Measurements from ENCODE around the gene HLA-DOA.

HLA-DOA gene

GRCh38 chr6:33008944-33009861 lies at the start of gene HLA-DOA:
HLA-DOA (minus strand) TSS chr6:33009591.
- DNase-seq = peak in 7 of 51 donors; percentile 12 to 31 (median 21)

GRCh38 chr6:33057222-33058150 lies 48.1 kb upstream of the HLA-DOA start:
- peak in 1 of 51 donors; percentile 16 for DNase-seq

DNA sequence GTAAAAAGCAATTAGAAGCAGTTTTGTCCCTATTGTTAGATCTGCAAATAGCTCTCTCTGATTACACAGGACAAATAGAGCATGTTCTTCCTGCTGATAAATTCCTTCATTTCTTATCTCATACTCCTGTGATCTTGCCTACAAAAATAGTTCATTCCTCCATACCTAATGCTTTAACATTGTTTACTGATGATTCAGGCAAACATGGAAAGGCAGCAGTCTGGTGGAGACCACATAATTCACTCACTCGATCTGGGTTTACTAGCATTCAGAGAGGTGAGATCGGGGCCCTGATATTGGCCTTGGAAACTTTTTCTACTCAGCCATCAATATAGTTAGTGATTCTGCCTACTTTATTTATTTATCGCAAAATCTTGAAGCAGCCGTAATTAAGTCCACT lies 43.8 kb upstream of the HLA-DOA start:
- DNase-seq = no peak

GRCh38 chr6:33052627-33053026 lies 43.2 kb upstream of the HLA-DOA start:
- no peak for DNase-seq

GRCh38 chr6:33050014-33050810 lies 40.8 kb upstream of the HLA-DOA start:
- DNase-seq = no peak

DNA sequence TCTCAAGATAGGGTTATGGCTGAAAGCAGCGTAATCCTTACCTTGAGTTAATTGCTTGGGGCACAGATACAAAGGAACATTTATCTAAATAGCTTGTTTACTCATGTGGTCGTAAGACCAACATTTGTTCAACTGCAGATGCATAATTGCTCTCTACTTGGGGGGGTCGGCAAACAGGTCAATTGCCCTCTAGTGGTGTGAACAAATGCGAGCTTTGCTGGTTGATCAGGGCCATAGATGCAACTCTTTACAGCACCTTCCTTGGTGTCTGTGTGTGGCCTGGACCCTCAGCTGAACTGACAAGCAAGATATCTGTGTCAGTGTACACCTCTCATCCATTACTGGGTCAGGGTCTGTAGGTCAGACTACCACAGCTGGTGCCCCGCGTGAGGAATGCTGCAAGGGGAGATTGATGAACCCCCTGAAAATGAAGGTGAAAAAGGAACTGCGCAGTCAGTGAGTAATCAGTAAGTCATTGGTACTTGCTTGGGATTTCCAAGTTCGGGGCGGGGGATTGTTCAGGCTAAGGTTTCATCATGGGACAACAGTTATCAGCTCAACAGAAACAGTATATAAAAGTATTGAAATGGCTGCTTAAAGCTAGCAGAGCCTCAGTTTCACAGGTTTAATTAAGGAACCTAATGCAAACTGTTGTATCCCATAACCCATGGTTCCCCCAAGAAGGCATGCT lies 40.1 kb upstream of the HLA-DOA start:
- no peak for DNase-seq

DNA sequence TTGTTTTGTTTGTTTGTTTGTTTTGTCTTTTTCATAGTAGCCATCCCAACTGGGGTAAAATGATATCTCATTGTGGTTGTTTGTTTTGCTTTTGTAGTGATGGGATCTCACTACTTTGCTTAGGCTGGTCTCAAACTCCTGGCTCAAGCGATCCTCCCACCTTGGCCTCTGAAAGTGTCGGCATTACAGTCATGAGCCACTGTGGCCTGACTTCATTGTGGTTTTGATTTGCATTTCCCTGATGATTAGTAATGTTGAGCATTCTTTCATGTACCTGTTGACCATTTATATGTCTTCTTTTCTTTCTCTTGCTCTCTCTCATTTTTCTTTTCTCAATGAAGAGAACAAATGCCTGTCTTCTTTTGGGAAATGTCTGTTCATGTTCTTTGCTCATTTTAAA lies 30.8 kb upstream of the HLA-DOA start:
- no peak for DNase-seq

DNA sequence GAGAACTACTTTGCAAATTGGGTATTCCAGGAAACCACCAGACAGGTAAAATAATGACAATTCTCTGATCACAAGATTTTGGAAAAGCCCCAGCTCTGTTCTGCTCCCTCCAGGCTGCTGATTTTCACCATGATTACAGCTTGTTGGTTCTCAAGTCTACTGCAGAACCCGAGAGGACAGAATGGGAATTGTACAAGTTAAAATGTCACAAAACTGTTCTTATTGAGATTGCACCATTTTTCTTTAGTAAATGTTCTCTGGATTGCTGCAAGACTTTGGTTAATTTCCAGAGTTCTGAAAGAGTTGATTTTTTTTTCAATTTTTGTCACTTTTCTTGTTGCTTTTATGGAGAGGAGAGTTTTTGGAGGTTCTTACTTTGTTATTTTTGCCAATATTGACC lies 27.1 kb upstream of the HLA-DOA start:
- no peak for DNase-seq

DNA sequence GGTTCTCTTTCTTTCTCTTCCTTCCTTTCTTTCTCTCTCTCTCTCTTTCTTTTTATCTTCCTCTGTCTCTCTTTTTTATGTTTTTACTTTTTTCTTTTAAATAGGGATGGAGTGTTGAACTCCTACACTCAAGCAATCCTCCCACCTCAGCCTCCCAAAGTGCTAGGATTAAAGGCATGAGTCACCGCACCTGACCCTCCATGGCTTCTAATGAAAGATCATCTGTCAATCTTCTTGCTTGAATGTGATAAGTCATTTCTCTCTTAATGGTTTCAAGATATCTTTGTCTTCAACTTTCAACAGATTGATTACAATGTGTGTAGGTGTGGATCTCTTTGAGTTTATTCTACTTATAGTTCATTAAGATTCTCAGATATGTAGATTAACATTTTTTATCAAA lies 25.2 kb upstream of the HLA-DOA start:
- no peak for DNase-seq

GRCh38 chr6:33030245-33030644 lies 20.9 kb upstream of the HLA-DOA start:
- no peak for DNase-seq

GRCh38 chr6:33029328-33030184 lies 20.2 kb upstream of the HLA-DOA start:
- peak in 11 of 51 donors; percentile 11 to 32 (median 20) for DNase-seq

DNA sequence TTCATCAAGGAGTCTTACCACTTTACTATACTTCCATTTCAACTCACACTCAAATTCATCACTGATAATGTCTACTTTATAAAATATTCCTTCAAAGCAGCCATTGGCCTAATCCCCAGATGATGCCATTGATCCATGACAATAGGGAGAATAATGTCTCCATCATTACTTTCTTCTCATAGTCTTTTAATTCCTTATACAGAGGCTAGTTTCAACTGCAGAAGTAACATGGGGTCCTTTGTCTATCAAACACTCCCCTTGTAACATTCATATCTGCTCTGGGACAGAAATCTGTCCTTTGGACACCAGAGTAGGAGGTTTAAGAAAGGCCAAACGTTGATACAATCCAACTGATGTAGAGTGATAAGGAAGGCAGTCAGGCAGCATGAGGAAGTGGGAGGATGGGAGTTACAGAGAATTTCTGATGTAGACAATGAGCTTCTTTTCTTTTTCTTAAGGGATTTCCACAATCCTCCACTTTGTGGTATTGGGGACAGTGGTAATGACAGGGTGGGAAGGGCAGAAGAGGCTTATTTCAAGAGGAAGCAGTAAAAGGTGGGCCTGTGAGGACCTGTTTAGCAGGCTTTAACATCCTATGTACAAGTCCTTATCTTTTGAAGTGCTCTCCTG lies 18.9 kb upstream of the HLA-DOA start:
- peak in 1 of 51 donors; percentile 6 for DNase-seq

GRCh38 chr6:33024521-33024920 lies 15.1 kb upstream of the HLA-DOA start:
- no peak for DNase-seq

GRCh38 chr6:33023536-33023935 lies 14.1 kb upstream of the HLA-DOA start:
- no peak for DNase-seq

DNA sequence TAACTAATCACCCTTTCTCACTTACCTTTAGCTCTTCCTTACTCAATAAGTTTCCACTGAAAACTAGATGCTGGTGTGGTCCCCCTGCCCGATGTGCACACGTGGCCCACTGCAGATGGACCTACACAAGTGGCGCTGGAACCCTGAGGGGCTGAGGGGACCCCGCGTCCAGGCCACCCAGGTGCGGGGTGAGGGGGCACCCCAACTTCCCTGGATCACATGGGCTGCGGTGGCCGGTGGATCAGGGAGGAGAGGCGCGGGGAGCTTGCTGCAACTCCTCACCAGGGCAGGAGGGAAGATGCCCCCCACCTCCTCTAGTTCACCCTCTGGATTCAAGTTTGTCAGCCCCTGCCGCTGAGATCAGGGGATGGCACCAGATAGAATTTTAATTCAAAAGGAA lies 12.5 kb upstream of the HLA-DOA start:
- DNase-seq = no peak

DNA sequence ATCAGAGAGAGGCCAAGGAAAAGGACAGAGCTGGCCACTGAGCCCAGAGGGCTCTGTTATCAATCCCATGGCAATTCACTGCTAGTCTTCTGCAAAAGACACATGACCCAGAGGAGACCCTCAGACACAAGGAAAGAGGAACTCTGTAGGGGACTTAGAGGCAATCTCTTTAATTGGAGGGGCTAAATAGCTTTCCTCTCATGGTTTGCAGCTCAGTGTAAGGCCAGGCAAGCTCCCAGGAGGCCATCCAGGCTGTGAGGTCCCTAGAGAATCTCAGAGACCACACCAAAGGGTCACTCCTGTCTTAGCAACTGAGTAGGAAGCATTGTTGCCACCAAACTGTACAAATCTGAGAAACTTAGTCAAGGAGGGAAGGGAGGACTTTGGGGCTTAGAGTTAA lies 10.0 kb upstream of the HLA-DOA start:
- DNase-seq = no peak

- DNase-seq = peak in 22 of 51 donors; percentile 11 to 57 (median 29)
Observed at GRCh38 chr6:33018904-33019303, 9.5 kb upstream of the HLA-DOA start.

GRCh38 chr6:33018418-33018817 lies 9.0 kb upstream of the HLA-DOA start:
- no peak for DNase-seq

DNA sequence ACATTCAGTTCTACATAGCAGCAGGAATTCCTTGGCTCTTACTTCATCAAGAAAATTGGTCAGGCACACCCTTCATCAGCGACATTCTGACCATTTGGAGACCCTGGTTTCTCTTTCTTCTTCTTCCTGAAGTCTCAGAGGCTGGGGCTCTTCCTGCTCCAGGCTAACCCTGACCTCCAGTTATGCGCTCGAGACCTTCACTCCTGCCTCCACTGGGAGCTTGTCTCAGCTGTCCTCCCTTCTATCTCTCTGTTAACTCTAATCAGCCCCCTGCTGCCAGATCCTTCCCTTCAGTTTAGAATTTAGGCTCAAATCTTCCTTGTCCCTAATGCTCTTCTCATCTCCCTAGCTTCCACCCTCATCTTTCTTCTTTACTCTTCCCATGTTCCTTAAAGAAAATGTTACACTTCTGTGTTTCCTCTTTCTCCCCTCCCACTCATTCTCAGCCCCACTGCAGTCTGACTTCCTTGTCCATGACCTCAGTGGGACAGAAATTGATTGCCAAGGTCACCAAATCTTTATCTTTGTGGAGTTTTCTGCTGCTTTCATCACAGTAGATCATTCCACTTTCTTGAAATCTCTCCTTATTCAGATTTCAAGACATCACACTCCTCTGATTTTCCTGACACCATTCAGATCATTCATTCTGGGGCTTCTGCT lies 8.4 kb upstream of the HLA-DOA start:
- DNase-seq = no peak
